ENCODE results near the gene FTO. TPM values are rescaled to one million over a fixed set of nuclear protein-coding genes. Genes with fewer than 3 reads are reported as not detected.

FTO gene
- total and polyA plus RNA-seq, 4 donors, result 12.2 to 145 (median 57.7) TPM

DNA sequence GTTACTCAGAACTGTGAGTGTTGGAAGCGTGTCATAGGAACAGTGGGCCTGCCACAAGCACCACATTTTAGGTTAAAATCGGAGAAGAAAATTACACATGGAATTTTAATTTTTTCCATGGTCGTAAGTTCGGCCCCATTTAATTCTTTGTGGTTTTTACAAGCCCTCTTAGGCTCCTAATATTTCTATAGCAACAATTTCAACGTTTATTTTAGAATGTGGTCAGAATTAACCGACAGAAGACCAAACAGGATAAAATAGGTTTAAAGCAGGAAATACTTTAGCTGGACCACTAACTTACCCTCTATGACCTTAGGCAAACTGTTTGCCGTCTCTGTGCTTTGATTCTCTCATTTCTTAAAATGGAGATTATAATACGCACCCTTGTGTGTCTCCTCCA, 69.9 kb downstream of the FTO start:
- no peak for ATAC-seq (ENCODE audit: insufficient read depth, low FRiP score)
- Histone ChIP-seq H3K9me3 (ENCODE audit: control insufficient read depth in 4 of 4, insufficient read depth in 3 of 4, low read length in 3 of 4) (no peaks in the 10 kb centered on the region), H3K4me1 (ENCODE audit: control insufficient read depth in 5 of 5, insufficient read depth in 5 of 5, low read length in 5 of 5) (peaks cover 0 to 33% (median 25%) of the 10 kb centered on the region in 5 donors), H3K4me3 (no peak overlapping the region), H3K9ac (ENCODE audit: insufficient read depth in 1 of 2, low read length in 2 of 2) (no peak overlapping the region), H3K36me3 (ENCODE audit: control insufficient read depth in 4 of 4, insufficient read depth in 4 of 4, low read length in 4 of 4) (no peaks in the 10 kb centered on the region), H3K27me3 (ENCODE audit: control insufficient read depth in 3 of 3, insufficient read depth in 3 of 3, low read length in 2 of 3) (no peaks in the 10 kb centered on the region), H3K27ac (ENCODE audit: low read depth in 1 of 2, low read length in 1 of 2) (no peak overlapping the region)
- DNase-seq, result no peak
- WGBS, 2 donors, result 34 to 42% methylated on average over 8 of the region's 8 CpGs
- no peak for TF ChIP-seq CTCF (IDR thresholded peaks at IDR 0.05; ENCODE audit: control extremely low read depth, extremely low read depth)

GRCh38 chr16:53775106-53775820, 71.3 kb downstream of the FTO start:
- ATAC-seq (ENCODE audit: insufficient read depth, low FRiP score) (no peak), DNase-seq (no peak)
- peaks cover 3 to 33% (median 17%) of the 10 kb centered on the region in 5 donors for H3K4me1 ChIP-seq (ENCODE audit: control insufficient read depth in 5 of 5, insufficient read depth in 5 of 5, low read length in 5 of 5)
- no peaks in the 10 kb centered on the region for H3K9me3 ChIP-seq (ENCODE audit: control insufficient read depth in 4 of 4, insufficient read depth in 3 of 4, low read length in 3 of 4)
- no peak overlapping the region for H3K9ac ChIP-seq (ENCODE audit: insufficient read depth in 1 of 2, low read length in 2 of 2)
- no peaks in the 10 kb centered on the region for H3K27me3 ChIP-seq (ENCODE audit: control insufficient read depth in 3 of 3, insufficient read depth in 3 of 3, low read length in 2 of 3)
- WGBS, 2 donors, result 54 to 57% methylated on average over 2 of the region's 2 CpGs
- H3K4me3 ChIP-seq, result no peak overlapping the region
- no peak for TF ChIP-seq CTCF (IDR thresholded peaks at IDR 0.05; ENCODE audit: control extremely low read depth, extremely low read depth)
- H3K36me3 ChIP-seq (ENCODE audit: control insufficient read depth in 4 of 4, insufficient read depth in 4 of 4, low read length in 4 of 4), result no peaks in the 10 kb centered on the region
- H3K27ac ChIP-seq (ENCODE audit: low read depth in 1 of 2, low read length in 1 of 2), result no peak overlapping the region

DNA sequence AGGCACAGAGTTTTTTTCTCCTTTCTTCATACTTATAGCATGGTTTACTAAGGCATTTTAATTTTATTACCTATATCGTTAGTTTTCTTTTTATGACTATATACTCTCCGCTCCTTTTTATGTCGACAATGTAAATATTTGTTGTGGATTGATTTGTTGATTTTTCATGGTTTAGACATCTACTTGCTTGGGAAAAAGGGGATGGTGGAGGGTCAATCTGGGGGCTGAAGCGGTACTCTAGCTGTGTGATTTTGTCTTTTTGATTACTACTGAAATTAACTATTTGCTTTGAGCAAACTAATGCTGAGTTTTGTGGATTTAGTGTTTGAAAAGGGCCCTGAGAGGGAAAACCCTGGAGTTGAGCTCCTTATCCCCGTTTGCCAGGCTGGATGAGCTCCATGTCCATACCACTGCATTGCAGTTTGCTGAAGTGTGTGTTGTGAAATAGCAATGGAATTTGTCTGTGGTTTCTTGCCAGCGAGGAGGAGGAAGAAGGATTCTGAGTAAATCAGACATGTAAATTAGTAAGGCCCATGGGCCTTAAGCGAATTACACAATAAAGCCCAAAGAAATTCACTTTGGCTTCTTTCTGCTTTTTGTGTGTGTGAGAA, 72.0 kb downstream of the FTO start:
- ATAC-seq (ENCODE audit: insufficient read depth, low FRiP score), result peak; percentile 47
- Histone ChIP-seq H3K27ac (ENCODE audit: low read depth in 1 of 2, low read length in 1 of 2) (no peak overlapping the region), H3K9ac (ENCODE audit: insufficient read depth in 1 of 2, low read length in 2 of 2) (no peak overlapping the region), H3K36me3 (ENCODE audit: control insufficient read depth in 4 of 4, insufficient read depth in 4 of 4, low read length in 4 of 4) (no peaks in the 10 kb centered on the region), H3K27me3 (ENCODE audit: control insufficient read depth in 3 of 3, insufficient read depth in 3 of 3, low read length in 2 of 3) (no peaks in the 10 kb centered on the region), H3K4me3 (no peak overlapping the region), H3K4me1 (ENCODE audit: control insufficient read depth in 5 of 5, insufficient read depth in 5 of 5, low read length in 5 of 5) (peaks cover 3 to 28% (median 15%) of the 10 kb centered on the region in 5 donors), H3K9me3 (ENCODE audit: control insufficient read depth in 4 of 4, insufficient read depth in 3 of 4, low read length in 3 of 4) (no peaks in the 10 kb centered on the region)
- TF ChIP-seq CTCF (IDR thresholded peaks at IDR 0.05; ENCODE audit: control extremely low read depth, extremely low read depth), result no peak
- WGBS, 2 donors, result 44% methylated on average over 7 of the region's 7 CpGs
- DNase-seq, result peak; percentile 70 to 90 (median 83)
